ENCODE data around the gene WDR76. TPM values are rescaled to one million over a fixed set of nuclear protein-coding genes. Genes with fewer than 3 reads are reported as not detected.
"Not testable (repeated sequence)": the region's sequence is repeated elsewhere in the genome, so short reads cannot be mapped to it uniquely, and the experiment has no call there.

The WDR76 gene
- total and polyA plus RNA-seq, 2 donors from 2014 or later, result 0.73 to 4.8 TPM

- H3K9me3 ChIP-seq (ENCODE audit: control insufficient read depth in 2 of 3, insufficient read depth in 1 of 3, low read length in 3 of 3), result no peaks in the 10 kb centered on the region
- TF ChIP-seq CTCF (IDR thresholded peaks at IDR 0.05; ENCODE audit: borderline replicate concordance, extremely low read depth, insufficient read depth), result no peak
- H3K27ac ChIP-seq (ENCODE audit: low read depth in 2 of 2, low read length in 2 of 2), result peak within 1 kb of the TSS; percentile 98 to 100
- H3K36me3 ChIP-seq (ENCODE audit: control insufficient read depth in 2 of 3, insufficient read depth in 3 of 3, low read length in 3 of 3), result peaks cover 4 to 22% (median 18%) of the 10 kb centered on the region in 3 donors
- intact Hi-C loops (cut with DNase I), result no loop called here
- FAIRE-seq, result no peak
- H3K9ac ChIP-seq (ENCODE audit: low read length in 3 of 3), result peak within 1 kb of the TSS; percentile 96 to 97 (median 97)
- no peaks in the 10 kb centered on the region for H3K27me3 ChIP-seq (ENCODE audit: control insufficient read depth, insufficient read depth, low read length)
- DNase-seq, result peak in 1 of 5 donors; percentile 62
- peak within 1 kb of the TSS; percentile 97 to 99 (median 98) for H3K4me3 ChIP-seq (ENCODE audit: low read length in 3 of 3)
- H3K4me1 ChIP-seq (ENCODE audit: control insufficient read depth in 2 of 3, insufficient read depth in 2 of 3, low read depth in 1 of 3, low read length in 3 of 3), result peaks cover 0 to 28% (median 22%) of the 10 kb centered on the region in 3 donors
These were observed 26.9 kb upstream of the WDR76 start, which contains the start of gene SERINC4 for GRCh38 chr15:43799945-43800285. TSS of gene SERINC4 (minus strand) at chr15:43800220. CDS start at chr15:43799986, 234 bp downstream.

GRCh38 chr15:43800286-43801141 lies 26.3 kb upstream of the WDR76 start, which contains the start of gene HYPK:
TSS of gene HYPK (plus strand) at chr15:43800599. CDS start at chr15:43800623, 24 bp downstream.
- Histone ChIP-seq H3K27me3 (ENCODE audit: control insufficient read depth, insufficient read depth, low read length) (no peaks in the 10 kb centered on the region), H3K4me1 (ENCODE audit: control insufficient read depth in 2 of 3, insufficient read depth in 2 of 3, low read depth in 1 of 3, low read length in 3 of 3) (peaks cover 0 to 22% (median 18%) of the 10 kb centered on the region in 3 donors), H3K27ac (ENCODE audit: low read depth in 2 of 2, low read length in 2 of 2) (peak within 1 kb of the TSS; percentile 98 to 100), H3K4me3 (ENCODE audit: low read length in 3 of 3) (peak within 1 kb of the TSS; percentile 97 to 99 (median 98)), H3K9me3 (ENCODE audit: control insufficient read depth in 2 of 3, insufficient read depth in 1 of 3, low read length in 3 of 3) (no peaks in the 10 kb centered on the region), H3K9ac (ENCODE audit: low read length in 3 of 3) (peak within 1 kb of the TSS; percentile 96 to 97 (median 97)), H3K36me3 (ENCODE audit: control insufficient read depth in 2 of 3, insufficient read depth in 3 of 3, low read length in 3 of 3) (peaks cover 7 to 20% (median 12%) of the 10 kb centered on the region in 3 donors)
- peak; percentile 95 to 97 (median 96) for DNase-seq
- intact Hi-C loops (cut with DNase I), result no loop called here
- no peak for TF ChIP-seq CTCF (IDR thresholded peaks at IDR 0.05; ENCODE audit: borderline replicate concordance, extremely low read depth, insufficient read depth)
- peak; percentile 39 for FAIRE-seq

- H3K4me1 ChIP-seq (ENCODE audit: control insufficient read depth in 2 of 3, insufficient read depth in 2 of 3, low read depth in 1 of 3, low read length in 3 of 3), result peaks cover 0 to 22% (median 17%) of the 10 kb centered on the region in 3 donors
- FAIRE-seq; intact Hi-C loops (cut with DNase I); H3K27me3 ChIP-seq (ENCODE audit: control insufficient read depth, insufficient read depth, low read length); H3K27ac ChIP-seq (ENCODE audit: low read depth in 2 of 2, low read length in 2 of 2); H3K9ac ChIP-seq (ENCODE audit: low read length in 3 of 3); H3K4me3 ChIP-seq (ENCODE audit: low read length in 3 of 3); DNase-seq; H3K9me3 ChIP-seq (ENCODE audit: control insufficient read depth in 2 of 3, insufficient read depth in 1 of 3, low read length in 3 of 3): not testable (repeated sequence)
- H3K36me3 ChIP-seq (ENCODE audit: control insufficient read depth in 2 of 3, insufficient read depth in 3 of 3, low read length in 3 of 3), result peaks cover 7 to 22% (median 19%) of the 10 kb centered on the region in 3 donors
These were observed 24.1 kb upstream of the WDR76 start for GRCh38 chr15:43802676-43803075.

GRCh38 chr15:43808435-43808950 lies 18.3 kb upstream of the WDR76 start:
- intact Hi-C loops (cut with DNase I), result no loop called here
- no peaks in the 10 kb centered on the region for H3K4me1 ChIP-seq (ENCODE audit: control insufficient read depth in 2 of 3, insufficient read depth in 2 of 3, low read depth in 1 of 3, low read length in 3 of 3)
- H3K36me3 ChIP-seq (ENCODE audit: control insufficient read depth in 2 of 3, insufficient read depth in 3 of 3, low read length in 3 of 3), result peaks cover 3 to 48% (median 40%) of the 10 kb centered on the region in 3 donors
- no peak overlapping the region for H3K4me3 ChIP-seq (ENCODE audit: low read length in 3 of 3)
- FAIRE-seq (no peak), DNase-seq (no peak)
- no peaks in the 10 kb centered on the region for H3K27me3 ChIP-seq (ENCODE audit: control insufficient read depth, insufficient read depth, low read length)
- TF ChIP-seq CTCF (IDR thresholded peaks at IDR 0.05; ENCODE audit: borderline replicate concordance, extremely low read depth, insufficient read depth), result no peak
- H3K9ac ChIP-seq (ENCODE audit: low read length in 3 of 3), result no peak overlapping the region
- no peak overlapping the region for H3K27ac ChIP-seq (ENCODE audit: low read depth in 2 of 2, low read length in 2 of 2)
- no peaks in the 10 kb centered on the region for H3K9me3 ChIP-seq (ENCODE audit: control insufficient read depth in 2 of 3, insufficient read depth in 1 of 3, low read length in 3 of 3)
